Measurements from ENCODE around the gene ATXN1.
"Not testable (repeated sequence)": the region's sequence is repeated elsewhere in the genome, so short reads cannot be mapped to it uniquely, and the experiment has no call there.

ATXN1 gene

DNA sequence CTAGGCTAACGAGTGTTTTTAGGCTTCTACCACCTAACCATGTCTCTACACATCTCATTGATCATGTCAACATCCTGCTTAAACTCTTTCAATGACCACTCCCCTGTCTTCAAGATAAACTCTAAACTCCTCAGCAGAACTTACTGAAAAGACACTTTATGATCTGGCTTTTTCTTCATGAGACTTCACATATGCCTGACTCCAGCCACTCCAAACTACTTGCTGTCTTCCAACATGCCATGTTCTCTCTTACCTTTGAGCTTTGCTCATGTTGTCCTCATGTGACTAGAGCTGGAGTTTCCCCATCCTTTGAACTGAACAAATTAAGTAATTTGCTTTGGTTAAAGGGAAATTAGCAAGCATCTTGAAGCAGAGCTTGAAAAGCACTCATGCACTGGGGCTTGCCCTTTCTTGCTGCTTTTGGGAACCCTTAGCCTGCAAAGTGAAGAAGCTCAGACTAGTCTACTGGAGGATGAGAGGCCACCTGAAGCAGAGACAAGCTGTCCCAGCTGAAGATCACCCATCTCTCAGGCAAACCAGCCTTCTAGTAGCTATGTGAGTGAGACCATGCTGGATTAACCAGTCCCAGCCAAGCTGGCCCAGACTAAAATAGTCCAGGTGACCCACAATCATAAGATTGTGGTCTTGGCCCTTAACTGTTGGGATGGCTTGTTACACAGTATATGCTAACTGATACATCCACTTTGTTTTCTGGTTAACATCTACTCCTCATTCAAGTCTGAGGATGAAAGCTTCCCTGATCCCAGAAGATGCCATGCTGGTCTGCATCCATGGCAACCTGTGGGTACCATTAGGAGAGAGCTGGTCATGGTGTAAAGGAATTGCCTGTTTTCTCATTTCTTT lies 287.1 kb downstream of the ATXN1 start:
- no peak for DNase-seq (ENCODE audit: low read depth in 2 of 2)

DNA sequence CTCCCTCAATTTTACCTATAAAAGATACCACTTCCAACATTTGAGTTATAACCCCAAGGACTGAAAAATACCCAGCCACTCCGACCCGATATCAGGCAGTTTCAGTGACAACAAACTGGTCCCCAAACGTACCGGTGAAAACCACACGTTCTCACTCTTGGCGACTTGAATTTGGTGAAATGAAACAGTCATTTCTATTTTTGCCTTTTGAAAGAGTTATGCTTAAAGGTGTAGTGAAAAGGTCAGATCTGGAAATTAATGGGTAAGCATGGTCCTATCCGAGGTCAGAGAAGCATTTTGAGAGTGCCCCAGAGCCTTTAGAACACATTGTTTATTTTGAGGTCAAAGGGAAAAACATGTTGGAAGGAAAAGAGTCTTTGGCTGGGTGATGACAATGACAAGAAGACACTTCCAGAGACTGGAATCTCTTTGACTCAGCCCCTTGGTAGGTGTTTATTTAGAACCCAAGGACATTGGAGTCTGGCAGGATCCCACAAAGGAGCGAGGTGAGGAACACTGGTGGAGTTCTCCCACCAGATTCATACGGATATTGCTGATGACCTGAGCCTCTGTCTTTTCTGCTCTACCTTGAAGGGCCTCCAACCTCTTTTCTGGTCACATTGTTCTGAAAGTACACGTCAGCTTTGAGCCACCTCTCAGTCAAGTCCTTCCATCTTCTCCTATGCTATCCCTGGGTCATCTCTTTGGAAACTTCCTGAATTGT lies 287.9 kb downstream of the ATXN1 start:
- DNase-seq (ENCODE audit: low read depth in 2 of 2) = no peak

DNA sequence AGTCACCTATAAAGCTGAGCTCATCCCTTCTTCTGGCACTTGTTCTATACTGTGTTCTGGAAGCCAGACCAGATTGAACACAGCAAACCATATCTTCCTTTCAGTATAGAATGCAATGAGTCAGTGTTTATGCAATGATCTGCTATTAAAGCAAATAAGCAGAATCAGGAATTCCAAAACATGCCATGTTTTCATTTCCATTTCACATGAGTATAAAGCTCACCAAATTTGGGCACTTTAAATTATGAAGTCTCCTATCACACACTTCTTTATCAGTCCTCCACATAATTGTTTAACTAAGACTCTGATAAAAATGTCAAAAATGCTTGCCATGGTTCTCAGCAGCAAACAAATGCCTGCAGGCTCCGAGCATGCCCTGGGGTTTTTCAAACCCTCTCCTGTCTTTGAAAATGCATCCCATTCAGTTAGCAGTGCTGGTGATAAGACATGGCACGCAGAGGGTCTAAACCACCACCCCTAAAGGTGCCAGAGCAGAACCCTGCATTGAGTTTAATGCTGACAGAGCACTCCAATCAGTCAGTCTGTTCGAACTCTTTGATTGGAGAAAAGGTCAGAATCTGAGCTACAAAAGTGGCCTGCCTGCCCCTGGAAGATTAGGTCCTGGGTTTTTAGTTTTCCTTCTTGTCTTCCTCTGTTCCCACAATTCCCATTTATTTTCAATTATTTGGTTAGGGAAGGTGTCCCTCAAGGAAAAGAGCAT lies 288.8 kb downstream of the ATXN1 start:
- no peak for DNase-seq (ENCODE audit: low read depth in 2 of 2)

DNA sequence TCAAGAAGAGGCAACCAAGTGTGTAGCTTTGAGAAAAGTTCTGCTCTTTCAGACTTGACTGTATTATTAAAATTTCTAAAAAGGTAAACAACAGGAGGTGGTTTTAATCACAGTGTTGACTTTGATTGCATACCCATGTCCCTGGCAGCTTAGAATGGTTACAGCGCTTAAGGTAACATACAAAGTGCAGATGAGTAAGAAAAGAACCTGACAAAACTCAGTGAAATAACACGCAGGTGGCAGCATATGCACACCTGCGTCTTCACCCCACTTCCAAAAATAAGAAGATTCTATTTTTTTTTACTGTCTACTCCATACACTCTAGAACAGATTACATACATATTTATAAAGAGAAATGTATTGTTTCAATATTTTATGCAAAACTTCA lies 289.4 kb downstream of the ATXN1 start:
- no peak for DNase-seq (ENCODE audit: low read depth in 2 of 2)

DNA sequence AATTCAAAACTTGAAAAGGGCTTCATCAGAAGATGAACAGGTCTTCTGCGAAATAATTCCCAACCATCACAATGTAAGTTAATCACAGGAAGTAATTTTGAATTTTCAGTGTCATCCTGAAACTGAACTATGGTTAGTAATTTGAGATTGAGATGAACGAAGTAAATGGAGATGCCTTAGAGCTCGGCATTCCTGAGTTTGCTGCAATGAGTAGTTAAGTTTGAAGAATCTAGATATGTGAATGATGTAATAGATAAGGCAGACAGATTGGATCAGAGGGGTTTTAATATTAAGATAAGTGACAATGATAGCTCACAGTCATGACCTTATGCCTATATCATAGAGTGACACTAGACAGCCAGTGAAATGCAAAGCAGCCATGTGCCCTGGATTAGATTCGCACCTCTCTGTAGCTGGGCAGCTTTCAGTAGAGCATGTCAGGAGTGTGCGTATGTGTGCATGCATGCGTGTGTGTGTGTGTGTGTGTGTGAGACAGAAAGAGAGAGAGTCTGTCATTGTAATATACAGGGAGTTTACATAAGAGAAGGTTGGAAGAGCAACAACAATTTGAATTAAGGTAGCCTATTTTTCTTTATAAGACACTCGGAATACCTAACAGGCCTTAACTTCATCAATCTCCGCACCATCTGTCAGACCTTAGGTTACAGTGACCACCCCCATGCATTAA lies 289.9 kb downstream of the ATXN1 start:
- DNase-seq (ENCODE audit: low read depth in 2 of 2) = no peak

DNA sequence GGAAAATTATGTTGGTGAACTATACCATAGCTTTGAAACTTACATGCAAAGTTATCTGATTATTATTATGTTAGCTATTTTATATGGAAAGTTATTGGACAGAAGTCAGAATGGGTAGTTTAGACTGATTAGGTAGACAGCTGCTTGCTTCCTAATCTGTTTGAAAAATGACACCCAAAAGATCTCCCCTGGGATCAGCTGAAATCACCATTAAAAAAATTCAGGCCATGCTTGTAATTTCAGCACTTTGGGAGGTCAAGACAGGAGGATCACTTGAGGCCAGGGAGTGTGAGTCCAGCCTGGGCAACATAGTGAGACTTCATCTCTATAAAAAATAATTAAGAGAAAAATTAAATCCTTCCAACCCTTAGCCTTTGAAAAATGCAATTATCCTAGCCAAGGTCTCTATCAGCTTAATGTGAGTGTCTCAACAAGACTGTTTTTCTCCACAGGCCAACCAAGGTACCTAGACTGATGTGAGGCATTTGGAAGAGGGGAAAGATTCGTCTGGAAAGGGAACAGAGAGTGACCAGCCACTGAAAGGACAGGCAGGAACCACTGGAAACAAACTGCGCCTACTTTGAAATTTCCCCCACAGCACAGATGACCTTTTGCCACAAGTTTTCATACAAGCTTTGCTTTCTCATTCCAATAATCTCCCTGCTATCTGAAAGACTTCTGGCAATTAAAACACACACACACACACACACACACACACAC lies 290.6 kb downstream of the ATXN1 start:
- no peak for DNase-seq (ENCODE audit: low read depth in 2 of 2)

DNA sequence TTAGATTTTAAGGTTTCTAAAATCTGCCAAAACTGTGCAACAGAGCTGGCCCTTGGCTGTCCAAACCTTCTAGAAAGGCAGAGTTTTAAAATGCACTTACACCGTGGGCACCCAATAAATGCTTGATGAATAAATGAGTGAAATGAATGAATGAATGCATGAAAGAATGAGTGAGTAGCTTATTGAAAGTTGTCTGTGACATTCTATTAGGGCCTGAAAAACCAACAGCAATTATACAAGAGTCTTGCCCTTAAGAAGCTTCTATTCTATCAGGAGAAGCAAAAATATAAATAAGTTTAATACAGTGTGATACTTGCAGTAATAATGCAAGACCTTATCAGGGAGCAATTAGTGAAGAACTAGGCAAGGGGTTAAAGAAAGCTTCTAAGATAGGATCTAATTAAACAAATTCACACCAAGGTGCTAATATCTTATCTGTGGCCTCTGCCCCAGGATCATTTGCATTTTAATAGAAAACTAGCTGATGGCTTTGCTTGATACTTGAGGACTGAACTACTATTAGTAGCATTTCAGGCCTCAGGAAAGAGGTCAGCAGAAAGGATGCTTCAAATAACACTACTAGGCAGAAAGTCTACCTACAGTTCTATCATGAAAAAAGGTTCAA lies 292.2 kb downstream of the ATXN1 start:
- DNase-seq (ENCODE audit: low read depth in 2 of 2) = no peak

DNA sequence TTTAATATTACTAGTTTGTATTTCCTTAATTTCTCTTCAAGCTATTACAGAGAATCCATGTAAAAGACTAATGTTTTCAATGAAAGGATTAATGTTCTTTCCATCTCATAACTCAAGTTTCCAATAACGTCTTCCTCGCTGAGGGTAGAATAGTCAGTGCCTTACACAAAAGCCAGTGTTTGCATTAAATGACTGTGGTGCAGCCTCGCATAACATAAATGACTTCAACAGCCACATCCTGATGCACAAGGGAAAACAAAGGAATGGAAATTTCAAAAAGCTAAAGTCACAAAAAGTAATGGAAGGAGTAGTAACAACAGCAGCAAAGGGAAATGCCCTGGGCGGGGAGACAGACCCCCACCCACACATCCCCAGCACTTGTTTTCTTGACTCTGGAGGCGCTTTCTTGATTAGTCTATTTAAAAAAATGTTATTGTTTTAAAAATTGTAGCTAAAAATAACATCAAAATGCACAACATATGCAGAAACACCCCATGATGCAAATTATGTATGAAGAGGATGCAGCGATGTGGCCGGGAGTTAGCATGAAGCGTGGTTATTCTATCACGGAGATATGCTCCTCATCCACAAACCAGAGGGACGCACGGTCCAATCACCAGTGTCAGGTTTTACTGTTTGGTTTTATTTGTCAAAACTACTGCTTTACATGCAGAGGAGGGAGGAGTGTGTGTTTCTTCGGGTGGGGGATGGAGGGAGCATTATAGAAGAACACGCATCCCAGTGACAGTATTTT lies 294.3 kb downstream of the ATXN1 start:
- DNase-seq (ENCODE audit: low read depth in 2 of 2) = no peak

DNA sequence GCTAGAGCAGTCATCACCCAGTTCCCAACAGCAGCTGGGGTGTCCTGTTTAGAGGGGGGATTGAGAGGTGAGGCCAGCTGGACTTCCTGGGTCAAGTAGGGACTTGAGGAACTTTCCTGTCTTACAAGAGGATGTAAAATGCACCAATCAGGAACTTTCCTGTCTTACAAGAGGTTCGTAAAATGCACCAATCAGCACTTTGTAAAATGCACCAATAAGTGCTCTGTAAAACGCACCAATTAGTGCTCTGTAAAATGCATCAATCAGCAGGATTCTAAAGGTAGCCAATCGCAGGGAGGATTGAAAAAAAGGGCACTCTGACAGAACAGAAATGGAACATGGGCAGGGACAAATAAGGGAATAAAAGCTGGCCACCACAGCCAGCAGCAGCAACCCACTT lies 297.2 kb downstream of the ATXN1 start:
- no peak for DNase-seq (ENCODE audit: low read depth in 2 of 2)

DNA sequence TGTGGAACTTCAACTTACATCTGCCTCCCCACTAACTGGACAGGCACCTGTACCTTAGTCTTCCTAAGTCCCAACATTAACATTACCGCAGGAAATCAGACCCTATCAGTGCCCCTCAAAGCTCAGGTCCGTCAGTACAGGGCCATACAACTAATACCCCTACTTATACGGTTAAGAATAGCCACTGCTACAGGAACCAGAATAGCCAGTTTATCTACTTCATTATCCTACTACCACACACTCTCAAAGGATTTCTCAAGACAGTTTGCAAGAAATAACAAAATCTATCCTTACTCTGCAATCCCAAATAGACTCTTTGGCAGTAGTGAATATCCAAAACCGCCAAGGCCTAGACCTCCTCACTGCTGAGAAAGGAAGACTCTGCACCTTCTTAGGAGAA lies 298.0 kb downstream of the ATXN1 start:
- not testable (repeated sequence) for DNase-seq (ENCODE audit: low read depth in 2 of 2)

DNA sequence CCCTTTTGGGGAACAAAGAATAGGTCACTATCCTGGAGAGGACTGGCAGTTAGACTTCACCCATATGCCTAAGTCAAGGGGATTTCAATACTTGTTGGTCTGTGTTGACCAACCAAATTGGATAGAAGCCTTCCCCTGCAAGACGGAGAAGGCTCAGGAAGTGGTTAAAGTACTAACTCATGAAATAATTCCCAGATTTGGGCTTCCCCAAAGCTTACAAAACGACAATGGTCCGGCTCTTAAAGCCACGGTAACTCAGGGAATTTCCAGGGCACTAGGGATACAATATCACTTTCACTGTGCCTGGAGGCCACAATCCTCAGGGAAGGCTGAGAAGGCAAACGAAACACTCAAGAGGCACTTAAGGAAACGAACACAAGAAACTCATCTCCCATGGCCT lies 299.8 kb downstream of the ATXN1 start:
- DNase-seq (ENCODE audit: low read depth in 2 of 2) = no peak

DNA sequence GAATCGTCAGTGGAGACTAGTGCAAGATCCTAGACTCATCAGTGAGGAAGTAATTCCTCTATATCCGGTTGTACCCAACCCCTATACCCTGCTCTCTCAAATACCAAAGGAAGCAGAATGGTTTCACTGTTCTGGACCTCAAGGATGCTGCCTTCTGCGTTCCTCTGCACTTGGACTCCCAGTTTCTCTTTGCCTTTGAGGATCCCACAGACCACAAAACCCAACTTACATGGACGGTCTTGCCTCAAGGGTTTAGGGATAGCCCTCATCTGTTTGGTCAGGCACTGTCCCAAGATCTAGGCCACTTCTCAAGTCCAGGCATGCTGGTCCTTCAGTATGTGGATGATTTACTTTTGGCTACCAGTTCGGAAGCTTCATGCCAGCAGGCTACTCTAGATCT lies 301.8 kb downstream of the ATXN1 start:
- DNase-seq (ENCODE audit: low read depth in 2 of 2) = not testable (repeated sequence)

DNA sequence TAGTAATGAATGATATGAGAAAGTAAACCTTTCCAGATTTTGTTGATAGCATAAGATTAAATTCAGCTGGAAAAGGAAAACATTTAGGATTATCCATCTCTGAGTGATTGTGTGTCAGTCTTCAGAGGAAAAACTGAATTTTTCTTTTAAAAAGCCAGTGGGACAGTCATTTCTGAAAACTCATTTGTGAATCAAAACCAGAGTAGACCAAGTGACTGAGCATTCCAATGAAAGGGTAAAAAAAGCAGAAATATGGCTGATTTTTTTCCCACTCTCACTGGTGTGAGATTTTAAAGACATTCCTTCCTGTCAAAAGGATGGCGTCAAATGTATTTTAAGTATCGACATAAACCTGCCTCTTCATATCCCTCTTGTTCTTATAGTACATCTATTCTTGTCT lies 308.9 kb downstream of the ATXN1 start:
- no peak for DNase-seq (ENCODE audit: low read depth in 2 of 2)

DNA sequence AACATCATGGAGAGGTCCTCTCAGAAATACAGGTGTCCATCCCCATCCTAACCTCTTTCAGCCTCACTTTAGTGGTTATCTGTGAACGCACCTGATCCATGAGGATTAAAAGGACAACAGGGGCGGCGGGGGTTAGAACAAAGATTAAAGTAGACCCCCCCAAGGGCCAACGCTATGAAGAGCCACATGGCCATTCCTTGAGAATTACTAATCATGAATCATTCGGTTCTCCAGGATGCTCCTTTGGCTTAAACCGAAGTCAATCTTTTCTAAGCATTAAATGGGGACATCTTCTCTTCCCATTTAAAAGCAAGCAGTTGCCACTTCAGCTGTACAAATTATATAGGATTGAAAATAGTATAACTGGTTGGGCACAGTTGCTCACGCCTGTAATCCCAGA lies 310.4 kb downstream of the ATXN1 start:
- DNase-seq (ENCODE audit: low read depth in 2 of 2) = no peak

DNA sequence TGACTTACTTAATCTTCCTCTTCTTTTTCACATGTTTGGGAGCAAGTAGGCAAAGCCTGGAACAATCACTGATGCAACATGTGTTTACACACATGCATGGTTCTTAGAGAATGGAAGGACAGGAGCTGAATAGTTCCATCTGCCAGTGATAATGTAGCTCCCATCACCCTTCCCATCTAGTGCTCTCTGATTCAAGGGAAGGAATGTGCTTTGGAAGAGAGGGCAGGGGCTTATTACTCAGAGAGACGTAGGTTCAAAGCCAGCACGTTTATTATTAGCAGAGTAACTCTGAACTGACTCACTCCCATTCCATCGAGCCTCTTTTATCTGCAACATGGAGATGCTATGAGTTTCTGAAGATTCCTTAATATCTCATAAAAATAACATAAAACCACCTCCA lies 311.0 kb downstream of the ATXN1 start:
- no peak for DNase-seq (ENCODE audit: low read depth in 2 of 2)

DNA sequence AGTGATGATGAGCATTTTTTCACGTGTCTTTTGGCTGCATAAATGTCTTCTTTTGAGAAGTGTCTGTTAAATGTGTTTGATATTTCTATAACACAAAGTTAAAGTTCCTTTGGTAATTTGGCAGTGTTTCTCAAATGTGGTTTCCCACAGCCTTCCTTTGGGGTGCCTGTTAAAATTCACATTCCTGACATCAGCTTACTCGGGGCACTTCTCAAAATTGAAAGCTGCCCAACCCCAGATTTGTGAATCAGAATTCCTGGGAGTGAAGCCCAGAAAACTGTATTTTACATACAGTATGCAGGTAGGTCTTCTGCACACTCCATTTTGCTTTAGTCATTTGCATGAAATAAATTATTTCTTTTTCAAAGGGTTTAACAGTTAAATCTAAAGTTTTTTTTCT lies 315.0 kb downstream of the ATXN1 start:
- DNase-seq (ENCODE audit: low read depth in 2 of 2) = no peak

DNA sequence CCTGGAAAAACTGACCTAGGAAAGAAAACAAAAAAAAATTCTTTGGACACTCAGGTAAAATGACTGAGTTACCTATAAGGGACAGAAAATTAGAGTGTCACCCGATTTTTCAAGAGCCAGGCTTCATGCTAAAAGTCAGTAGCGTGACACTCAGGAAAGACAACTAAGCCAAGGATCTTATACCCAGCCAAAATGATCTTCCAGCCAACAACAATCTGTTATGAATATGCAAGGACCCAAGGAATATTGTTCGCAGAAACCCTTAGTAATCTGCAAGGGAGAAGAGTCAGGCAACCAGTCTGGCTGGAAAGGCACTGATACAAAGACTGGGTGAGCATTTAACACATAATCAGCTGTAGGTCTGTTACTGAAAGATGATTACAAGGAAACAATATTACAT lies 319.2 kb downstream of the ATXN1 start:
- no peak for DNase-seq (ENCODE audit: low read depth in 2 of 2)

DNA sequence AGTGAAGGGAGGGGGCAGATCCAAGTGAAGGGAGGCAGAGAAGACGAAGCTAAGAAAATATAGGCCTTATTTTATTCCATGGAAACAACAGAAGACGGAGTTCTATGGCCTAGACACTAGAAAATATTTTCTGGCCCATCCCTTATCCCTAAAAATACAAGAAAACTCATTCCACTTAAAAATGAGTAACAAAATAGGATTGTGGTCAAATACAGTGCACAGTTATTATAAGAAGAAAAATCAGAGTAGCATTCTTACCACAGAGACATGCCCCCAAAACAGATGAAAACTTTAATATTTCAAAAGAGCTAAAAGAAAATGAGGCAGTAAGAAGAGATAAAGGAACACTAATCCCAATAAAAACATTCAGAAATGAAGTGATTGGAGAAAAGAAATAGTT lies 320.0 kb downstream of the ATXN1 start:
- no peak for DNase-seq (ENCODE audit: low read depth in 2 of 2)

DNA sequence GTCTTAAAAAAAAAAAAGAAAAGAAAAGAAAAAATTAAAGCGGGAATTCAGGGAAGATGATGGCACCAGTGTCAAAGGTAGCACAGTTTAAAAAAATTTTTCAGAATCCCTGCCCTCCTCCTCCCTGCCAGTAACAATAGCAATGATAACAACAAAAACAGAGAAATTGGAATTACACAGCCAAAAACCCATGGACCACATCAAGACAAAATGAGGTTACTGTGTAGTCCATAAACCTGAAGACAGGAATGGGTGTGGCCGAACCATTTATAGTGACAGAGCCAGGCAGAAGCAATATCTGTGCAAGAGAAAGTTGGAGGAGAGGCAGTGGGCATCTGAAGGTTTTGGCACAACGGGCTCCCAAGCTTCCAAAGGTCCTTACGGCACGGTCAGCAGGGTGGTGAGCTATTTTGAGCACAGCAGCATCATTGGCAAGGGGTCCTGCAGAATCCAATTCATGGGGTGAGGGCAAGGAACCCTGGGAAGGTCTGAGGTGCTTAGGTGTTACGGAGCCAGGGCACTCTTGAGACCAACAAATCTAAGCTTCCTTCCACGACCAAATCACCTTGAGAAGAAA lies 320.5 kb downstream of the ATXN1 start:
- DNase-seq (ENCODE audit: low read depth in 2 of 2) = no peak
